GM21619 (cell line): ENCODE measurements around the gene MROH7.

Source experiments
- ATAC-seq: cut with Tn5 transposase; IDR thresholded peaks from one replicate; pipeline ENCODE4 v1.9.1; 2021; ENCODE audit not compliant: unreplicated experiment

MROH7 gene

GRCh38 chr1:54640863-54641836 is at the start of gene MROH7:
MROH7 (plus strand) TSS chr1:54641786; CDS start chr1:54652927, 11,141 bp downstream.
- ATAC-seq: no peak

GRCh38 chr1:54593571-54594160 is 47.9 kb upstream of the MROH7 start:
- no peak for ATAC-seq

DNA sequence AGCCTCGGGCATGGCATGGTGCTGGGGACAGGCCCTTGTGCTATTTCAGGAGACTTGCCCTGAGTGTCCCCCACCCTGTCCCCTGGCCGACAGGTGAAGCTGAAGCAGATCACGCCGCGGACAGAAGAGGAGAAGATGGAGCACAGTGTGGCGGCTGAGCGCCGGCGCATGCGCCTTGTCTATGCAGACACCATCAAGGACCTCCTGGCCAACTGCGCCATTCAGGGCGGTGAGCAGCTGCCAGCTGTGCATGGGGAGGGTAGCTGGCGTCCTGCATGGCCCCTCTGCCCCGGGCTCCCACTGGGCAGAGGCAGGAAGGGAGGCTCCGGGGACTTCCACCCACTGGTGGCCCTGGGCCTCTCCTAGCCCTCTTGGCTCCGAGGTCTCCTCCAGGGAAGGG is 47.1 kb upstream of the MROH7 start:
- ATAC-seq: no peak

DNA sequence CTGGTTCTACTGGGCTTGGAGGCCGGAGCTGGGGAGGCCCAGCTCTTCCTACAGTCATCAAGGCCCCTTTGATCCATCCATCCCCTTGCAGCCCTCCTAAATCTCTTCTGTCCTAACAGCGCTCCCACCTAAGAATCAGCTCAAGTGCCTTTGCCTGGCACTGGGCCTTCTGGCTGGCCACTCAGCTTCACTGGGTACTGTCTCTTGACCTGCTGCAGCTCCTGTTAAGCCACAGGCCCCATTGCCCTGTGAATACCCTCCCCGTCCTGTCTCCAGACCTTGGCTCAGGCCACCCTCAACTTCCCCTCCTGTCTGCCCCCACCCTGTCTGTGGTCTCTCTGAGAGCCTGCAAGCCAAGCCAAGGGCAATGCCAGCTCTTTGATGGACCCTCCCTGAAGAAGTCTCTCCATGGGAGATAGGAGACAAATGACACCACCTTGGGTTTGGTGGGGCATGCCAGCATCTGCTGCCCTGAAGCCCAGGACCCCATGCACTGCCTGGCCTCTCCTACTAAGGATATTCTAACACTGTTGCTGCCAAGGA is 45.6 kb upstream of the MROH7 start:
- ATAC-seq: no peak

GRCh38 chr1:54596756-54597155 is 44.8 kb upstream of the MROH7 start:
- ATAC-seq: no peak

- ATAC-seq: no peak
Measured at GRCh38 chr1:54597455-54598030, 44.0 kb upstream of the MROH7 start.

DNA sequence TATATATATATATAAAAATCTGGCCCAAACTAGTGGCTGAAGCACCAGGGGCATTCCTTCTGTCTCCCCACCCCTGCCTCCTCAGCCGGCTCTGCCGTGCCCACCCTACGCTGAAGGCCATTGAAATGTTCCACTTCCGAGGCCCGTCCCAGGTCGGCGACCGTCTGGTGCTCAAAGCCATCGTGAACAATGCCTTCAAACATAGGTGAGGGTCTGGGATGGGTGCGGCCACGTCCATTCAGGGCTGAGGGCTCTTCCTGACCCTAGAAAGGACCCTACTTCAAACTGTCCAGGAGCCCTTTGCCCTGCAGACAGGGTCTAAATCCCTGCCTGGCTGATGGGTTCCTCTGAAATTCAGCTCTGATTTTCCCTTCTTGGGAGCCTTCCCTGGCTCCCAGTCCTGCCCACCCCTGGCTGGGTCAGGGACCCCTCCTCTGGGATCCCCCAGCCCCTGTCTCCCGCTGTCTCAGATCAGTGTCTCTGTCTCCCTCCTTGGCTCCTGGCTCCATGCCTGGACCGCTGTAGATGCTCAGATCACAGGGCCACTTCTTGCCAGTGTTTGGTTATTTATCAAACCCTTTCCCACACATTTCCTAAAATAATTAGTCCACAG is 42.3 kb upstream of the MROH7 start:
- no peak for ATAC-seq

DNA sequence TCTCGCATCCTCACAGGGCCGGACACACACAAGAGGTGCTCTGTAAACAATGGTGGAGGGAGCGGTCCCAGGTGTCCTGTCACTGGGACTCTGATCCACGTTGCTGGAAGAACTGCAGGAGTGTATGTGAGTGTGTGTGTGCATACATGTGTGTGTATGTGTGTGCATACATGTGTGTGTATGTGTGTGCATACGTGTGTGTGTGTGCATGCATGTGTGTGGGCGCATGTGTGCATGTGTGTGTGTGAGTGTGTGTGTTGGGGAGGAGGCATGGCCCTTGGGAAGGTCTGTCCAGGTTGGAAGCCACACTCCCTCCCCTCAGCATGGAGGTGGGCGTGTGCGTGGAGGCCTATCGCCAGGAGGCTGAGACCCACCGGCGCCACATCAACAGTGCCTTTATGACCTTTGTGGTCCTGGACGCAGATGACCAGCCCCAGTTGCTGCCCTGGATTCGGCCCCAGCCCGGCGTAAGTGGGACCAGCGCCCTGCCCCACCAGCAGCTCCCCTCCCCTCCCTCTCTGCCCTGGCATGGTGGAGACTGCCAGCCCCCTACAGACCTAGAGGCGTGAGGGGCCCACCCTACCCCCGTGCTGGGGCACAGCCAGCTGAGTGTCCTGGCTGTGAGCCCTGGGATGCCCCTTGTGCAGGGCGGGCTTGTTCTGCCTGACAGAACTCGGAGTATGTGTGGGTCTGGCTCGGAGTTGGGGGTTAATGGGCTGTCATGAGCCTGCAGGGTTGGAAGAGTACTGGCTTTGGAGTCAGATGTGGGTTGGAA is 40.5 kb upstream of the MROH7 start:
- ATAC-seq: no peak

DNA sequence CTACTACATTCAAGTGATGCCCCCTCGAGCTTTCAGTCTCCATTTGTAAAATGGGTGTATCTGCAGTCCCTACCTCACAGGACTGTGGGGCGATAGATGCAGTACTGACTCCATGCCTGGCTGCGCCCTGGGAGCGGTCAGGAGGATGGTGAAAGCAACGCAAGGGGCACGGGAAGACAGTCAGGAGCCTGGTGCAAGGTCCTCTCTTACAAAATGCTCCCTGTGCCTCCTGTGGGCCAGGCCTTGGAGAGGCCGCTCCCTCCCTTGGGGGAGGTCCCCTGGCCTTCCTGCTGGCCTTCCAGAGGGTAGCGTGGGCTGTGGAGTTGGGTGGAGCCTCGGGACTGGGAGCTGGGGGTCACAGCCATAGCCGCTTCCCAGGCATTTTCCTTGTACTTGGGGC is 39.9 kb upstream of the MROH7 start:
- ATAC-seq: no peak

DNA sequence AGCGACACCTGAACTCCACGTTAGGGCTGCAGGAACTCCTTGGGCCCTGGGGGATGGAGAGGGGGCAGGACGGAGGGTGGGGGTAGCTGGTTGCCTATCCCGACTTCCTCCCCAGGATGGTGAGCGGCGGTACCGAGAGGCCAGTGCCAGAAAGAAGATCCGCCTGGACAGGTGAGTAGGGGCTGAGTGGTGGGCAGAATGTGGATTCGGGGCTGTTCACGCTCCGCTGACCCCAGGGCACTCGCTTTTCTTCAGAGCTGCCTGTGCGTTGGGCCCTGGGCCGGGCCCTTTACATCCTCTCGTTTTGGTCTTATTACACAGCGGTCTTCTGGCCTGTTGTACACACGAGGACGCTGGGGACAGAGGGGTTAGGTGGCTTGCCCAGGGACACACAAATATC is 39.0 kb upstream of the MROH7 start:
- ATAC-seq: no peak

DNA sequence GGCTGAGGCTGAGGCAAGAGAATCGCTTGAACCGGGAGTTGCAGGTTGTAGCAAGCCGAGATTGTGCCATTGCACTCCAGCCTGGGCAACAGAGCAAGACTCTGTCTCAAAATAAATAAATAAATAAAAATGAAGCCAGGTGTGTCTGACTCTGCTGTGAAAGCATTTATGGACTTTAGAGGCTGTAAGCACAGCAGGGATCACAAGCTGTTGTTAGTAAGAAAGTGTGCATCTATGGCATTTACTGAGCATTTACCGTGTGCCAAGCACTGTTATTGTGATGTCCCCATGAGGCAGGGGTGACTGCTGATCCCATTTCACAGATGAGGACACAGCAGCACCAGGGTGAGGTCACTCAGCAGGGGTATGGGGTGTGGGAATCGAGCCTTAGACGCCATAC is 38.3 kb upstream of the MROH7 start:
- no peak for ATAC-seq

- ATAC-seq: no peak
Measured at GRCh38 chr1:54604051-54604450, 37.5 kb upstream of the MROH7 start.

GRCh38 chr1:54604572-54605370 is 36.8 kb upstream of the MROH7 start:
- no peak for ATAC-seq

GRCh38 chr1:54606096-54606989 is 35.2 kb upstream of the MROH7 start:
- ATAC-seq: no peak

DNA sequence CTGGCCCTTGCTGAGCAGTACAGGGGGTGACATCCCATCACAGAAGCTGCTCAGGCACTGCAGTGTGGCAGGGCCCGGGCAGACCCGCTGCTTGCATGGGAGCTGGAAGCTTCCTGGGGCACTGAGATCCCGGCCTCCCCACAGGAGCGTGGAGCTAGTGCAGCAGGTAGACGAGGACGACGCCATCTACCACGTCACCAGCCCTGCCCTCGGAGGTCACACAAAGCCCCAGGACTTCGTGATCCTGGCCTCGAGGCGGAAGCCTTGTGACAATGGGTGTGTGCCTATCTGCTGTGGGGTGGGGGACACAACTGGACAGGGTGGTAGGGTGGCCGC is 34.6 kb upstream of the MROH7 start:
- no peak for ATAC-seq

DNA sequence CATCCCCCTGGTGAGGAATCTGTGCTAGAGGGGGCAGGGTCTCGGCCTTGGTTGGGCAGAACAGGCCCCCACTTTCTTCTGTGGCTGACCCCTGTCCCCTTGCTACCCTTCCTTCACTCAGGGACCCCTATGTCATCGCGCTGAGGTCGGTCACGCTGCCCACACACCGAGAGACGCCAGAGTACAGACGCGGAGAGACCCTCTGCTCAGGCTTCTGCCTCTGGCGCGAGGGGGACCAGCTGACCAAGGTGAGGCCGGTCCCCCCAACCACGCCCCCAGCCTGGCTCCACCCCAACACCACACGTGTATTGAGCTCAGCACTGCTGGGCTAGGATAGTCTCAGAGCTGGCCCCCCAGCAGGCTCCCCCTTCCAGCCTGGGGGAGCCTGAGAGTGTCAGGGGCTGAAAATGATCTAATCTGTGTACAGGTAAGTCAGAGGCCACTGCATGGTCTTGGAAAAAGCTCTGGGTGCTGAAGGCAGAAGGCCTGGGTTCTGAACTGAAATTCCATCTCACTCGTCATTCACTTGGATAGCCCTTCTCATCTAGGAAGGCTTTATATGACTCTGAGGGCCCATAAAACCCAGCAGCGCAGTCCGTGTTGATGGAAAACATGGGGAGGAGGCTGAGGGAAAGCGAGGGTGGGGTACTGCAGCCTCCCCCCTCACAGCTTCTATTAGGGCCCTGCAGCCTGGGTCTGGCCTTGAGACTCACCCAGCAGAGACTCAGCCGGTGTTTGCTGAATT is 33.6 kb upstream of the MROH7 start:
- ATAC-seq: no peak

DNA sequence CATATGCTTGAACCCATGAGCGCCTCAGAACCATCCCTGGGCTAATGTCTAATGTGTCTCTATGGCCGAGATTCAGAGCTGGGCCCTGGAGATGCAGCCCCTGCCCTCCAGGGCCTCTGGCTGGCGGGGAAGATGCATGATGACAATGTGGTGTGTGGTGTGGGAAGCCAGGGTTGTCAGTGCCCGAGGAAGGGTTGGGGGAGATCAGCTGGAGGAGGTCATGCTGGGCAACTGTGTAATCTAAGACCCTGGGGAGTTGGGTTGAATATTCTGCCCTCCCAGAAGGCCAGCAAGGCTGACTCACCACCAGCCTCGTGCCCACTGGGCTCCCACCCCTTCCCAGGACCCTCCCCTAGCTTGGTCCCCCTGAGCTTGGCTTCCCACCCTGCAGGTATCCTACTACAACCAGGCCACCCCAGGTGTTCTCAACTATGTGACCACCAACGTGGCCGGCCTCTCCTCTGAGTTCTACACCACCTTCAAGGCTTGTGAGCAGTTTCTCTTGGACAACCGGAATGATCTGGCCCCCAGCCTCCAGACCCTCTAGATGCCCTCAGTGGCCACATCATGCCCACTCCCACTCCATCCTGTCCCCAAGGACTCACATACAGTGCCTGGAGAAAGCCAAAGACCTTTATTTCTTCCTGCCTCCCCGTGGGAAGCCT is 32.9 kb upstream of the MROH7 start:
- no peak for ATAC-seq
